WERI-Rb-1 (cell line): ENCODE results near the gene DNAH11.
A peak's percentile ranks its signal among the peaks of the same experiment; 100 is the strongest.

Experiments
- DNase-seq: peaks from one replicate; pipeline ENCODE4 v3.0.0-alpha.2; 2020
- H3K27ac ChIP-seq: fragments of 250-450 bp; sonication (Bioruptor Pico); 2 replicates; pipeline ENCODE4 v1.5.1; 2020; ENCODE audit warnings: mild to moderate bottlenecking, moderate library complexity
- H3K27me3 ChIP-seq: fragments of 250-450 bp; sonication (Bioruptor Pico); 2 replicates; pipeline ENCODE4 v1.5.1; 2021; ENCODE audit warnings: mild to moderate bottlenecking, low read depth, moderate library complexity; ENCODE audit not compliant: insufficient read depth, severe bottlenecking
- H3K36me3 ChIP-seq: fragments of 250-450 bp; sonication (Bioruptor Pico); 2 replicates; pipeline ENCODE4 v1.5.1; 2020; ENCODE audit warnings: mild to moderate bottlenecking, moderate library complexity
- H3K4me3 ChIP-seq: 2 replicates; pipeline ENCODE4 v1.5.1; 2011; ENCODE audit warnings: low read depth, mild to moderate bottlenecking, control low read depth, low read length
- H3K9me3 ChIP-seq: fragments of 250-450 bp; sonication (Bioruptor Pico); 2 replicates; pipeline ENCODE4 v1.5.1; 2021; ENCODE audit warnings: mild to moderate bottlenecking, moderate library complexity; ENCODE audit not compliant: severe bottlenecking
- TF ChIP-seq, protein P1 (sequence below): IDR thresholded peaks from 2 replicates; pipeline ENCODE4 v1.5.1; 2011; ENCODE audit warnings: low read depth, mild to moderate bottlenecking, control low read depth, inconsistent platforms, low read length

Gene DNAH11

DNA sequence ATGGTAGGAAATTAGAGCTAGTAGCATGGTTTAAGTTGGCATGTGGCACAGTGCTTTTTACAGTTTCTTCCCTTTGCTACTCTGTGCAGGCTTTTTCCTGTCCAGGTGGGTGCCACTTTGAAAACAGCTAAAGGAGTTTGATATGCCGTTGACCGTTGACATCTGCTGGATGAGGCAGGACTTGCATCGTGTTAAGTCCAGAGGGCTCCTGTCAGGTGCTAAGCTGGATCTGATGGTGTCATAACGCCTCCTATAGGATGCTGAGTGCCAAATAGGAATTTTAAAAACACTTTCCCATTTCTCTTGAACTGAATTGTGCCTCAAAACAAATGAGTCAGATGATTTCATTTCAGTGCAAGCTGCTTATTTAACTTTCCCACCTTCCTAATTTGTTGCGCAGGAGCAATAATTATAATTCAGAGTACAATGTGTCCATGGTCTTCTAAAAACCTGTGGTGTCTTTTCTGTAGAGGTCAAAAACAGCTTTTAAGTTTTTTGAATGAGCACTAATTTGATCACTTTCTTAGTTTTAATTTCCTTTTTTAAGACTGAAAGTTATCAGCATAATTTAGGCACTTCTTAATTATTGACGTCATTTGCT lies 224.6 kb downstream of the DNAH11 start:
- no peak overlapping the region for H3K27ac ChIP-seq
- peak; percentile 81 for DNase-seq
- no peak overlapping the region for H3K4me3 ChIP-seq
- peaks cover 14% of the 10 kb centered on the region for H3K27me3 ChIP-seq
- TF ChIP-seq, protein P1, sequence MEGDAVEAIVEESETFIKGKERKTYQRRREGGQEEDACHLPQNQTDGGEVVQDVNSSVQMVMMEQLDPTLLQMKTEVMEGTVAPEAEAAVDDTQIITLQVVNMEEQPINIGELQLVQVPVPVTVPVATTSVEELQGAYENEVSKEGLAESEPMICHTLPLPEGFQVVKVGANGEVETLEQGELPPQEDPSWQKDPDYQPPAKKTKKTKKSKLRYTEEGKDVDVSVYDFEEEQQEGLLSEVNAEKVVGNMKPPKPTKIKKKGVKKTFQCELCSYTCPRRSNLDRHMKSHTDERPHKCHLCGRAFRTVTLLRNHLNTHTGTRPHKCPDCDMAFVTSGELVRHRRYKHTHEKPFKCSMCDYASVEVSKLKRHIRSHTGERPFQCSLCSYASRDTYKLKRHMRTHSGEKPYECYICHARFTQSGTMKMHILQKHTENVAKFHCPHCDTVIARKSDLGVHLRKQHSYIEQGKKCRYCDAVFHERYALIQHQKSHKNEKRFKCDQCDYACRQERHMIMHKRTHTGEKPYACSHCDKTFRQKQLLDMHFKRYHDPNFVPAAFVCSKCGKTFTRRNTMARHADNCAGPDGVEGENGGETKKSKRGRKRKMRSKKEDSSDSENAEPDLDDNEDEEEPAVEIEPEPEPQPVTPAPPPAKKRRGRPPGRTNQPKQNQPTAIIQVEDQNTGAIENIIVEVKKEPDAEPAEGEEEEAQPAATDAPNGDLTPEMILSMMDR, result peak; percentile 85
- no peaks in the 10 kb centered on the region for H3K9me3 ChIP-seq
- no peaks in the 10 kb centered on the region for H3K36me3 ChIP-seq

DNA sequence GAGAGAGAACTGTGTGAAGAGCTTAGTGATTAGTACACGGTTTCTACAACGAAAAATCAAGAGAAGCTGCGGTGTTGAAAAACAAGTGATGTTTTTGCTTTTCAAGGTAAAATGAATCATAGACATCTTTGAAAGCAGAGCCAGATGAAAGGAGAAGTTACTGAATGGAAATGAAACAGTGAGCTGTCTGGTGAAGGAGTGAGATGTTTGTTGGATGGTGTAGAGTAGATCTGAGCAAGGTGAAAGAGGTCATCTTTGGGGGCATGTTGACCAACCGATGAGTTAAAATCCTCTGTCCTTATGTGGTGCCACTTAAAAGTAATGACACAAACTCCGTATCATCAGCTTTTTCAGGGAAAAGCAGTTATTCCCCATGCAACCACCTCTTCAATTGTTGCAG lies 225.4 kb downstream of the DNAH11 start:
- Histone ChIP-seq H3K36me3 (no peaks in the 10 kb centered on the region), H3K9me3 (no peaks in the 10 kb centered on the region), H3K4me3 (no peak overlapping the region), H3K27me3 (peaks cover 14% of the 10 kb centered on the region), H3K27ac (no peak overlapping the region)
- DNase-seq, result no peak
- TF ChIP-seq, protein P1, result no peak

DNA sequence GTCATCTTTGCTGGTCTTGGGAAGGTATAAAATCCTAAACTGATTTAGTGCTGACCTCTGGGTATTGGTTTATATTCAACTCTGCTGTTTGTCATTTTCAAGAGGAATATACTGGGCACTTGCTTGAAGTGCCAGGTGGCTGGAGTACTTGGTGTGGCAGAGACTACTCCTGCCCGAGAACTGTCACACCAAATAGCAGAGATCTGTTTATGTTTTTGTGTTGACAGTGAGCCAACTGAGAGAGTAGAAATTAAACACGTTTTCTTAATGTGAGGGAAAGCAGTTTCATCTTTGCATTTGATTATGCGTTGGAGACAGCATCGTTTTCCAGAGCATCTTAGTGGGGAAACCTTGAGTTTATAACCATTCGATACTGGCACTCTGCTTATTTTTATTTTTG lies 228.4 kb downstream of the DNAH11 start:
- Histone ChIP-seq H3K4me3 (no peak overlapping the region), H3K36me3 (no peaks in the 10 kb centered on the region), H3K27me3 (peaks cover 14% of the 10 kb centered on the region), H3K9me3 (no peaks in the 10 kb centered on the region), H3K27ac (no peak overlapping the region)
- TF ChIP-seq, protein P1, result no peak
- DNase-seq, result no peak

DNA sequence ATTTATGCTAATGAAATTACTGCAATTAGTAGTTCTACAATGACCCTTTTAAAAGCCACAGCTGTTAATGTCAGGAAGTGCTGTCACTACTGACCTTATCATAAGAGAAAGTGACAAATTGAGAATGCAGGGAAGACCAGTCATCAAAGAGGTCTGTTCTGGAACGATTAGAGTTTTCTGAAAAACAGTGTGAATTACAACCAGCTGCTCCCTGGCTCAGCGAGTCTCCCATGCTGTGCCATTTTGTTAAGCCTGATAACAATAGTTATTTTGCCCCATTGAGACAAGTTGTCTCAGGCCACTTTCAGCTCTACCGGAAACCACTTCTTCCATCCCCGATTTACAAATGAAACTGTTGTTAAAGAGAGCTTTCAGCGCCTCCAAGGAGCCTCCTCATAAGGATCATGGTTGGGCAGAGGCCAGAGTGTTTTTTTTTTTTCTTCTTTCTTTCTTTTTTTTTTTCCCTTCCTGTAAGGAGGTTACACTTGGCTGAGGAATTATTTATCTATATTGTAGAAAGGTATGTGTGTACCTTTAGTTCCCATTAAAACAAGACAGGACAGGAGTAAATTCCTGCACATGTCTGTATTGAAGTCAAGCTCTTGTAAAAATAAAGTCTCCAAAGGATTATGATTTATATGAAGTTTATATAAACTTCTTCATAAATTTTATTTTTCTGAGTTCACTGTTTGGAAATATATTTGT lies 229.2 kb downstream of the DNAH11 start:
- H3K4me3 ChIP-seq, result no peak overlapping the region
- DNase-seq, result no peak
- H3K27me3 ChIP-seq, result peaks cover 14% of the 10 kb centered on the region
- no peaks in the 10 kb centered on the region for H3K9me3 ChIP-seq
- TF ChIP-seq, protein P1, result no peak
- H3K36me3 ChIP-seq, result no peaks in the 10 kb centered on the region
- no peak overlapping the region for H3K27ac ChIP-seq

DNA sequence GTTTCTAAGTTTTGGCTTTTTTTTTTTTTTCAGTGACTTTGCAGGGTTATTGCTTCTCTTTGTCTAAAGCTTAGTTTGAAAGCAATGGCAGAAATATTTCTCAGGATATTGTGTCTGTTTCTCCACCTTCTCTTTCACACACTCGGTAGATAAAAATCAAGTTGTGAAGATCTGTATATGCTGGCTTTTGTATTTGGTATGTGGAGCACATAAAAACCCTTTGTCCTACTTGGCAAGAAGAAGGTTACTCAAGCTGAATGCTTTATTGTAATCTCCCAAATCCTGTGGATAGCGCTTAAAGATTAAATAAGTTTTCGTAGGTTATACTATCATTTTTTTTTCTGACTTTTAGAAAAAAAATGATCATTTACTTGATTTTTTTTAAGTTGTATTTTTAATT lies 230.5 kb downstream of the DNAH11 start:
- DNase-seq, result no peak
- H3K36me3 ChIP-seq, result no peaks in the 10 kb centered on the region
- TF ChIP-seq, protein P1, result no peak
- no peak overlapping the region for H3K27ac ChIP-seq
- no peaks in the 10 kb centered on the region for H3K9me3 ChIP-seq
- peaks cover 14% of the 10 kb centered on the region for H3K27me3 ChIP-seq
- H3K4me3 ChIP-seq, result no peak overlapping the region
